IPS DF 6.9 (cell line): ENCODE results near the gene DUSP22.

Experiments used
- DNase-seq: peaks from one replicate; pipeline ENCODE4 v3.0.0-alpha.2; 2013; ENCODE audit warnings: low read depth, low spot score
- H3K27ac ChIP-seq: one replicate; pipeline ENCODE4 v1.5.1; 2013; ENCODE audit warnings: low read length, control low read depth
- H3K27me3 ChIP-seq: 2 replicates; pipeline ENCODE4 v1.6.1; 2013; ENCODE audit warnings: mild to moderate bottlenecking, low read length; ENCODE audit not compliant: control insufficient read depth, insufficient read depth
- H3K36me3 ChIP-seq: 2 replicates; pipeline ENCODE4 v1.6.1; 2013; ENCODE audit warnings: low read length; ENCODE audit not compliant: control insufficient read depth, insufficient read depth
- H3K4me1 ChIP-seq: 2 replicates; pipeline ENCODE4 v1.6.1; 2013; ENCODE audit warnings: low read length; ENCODE audit not compliant: control insufficient read depth, insufficient read depth
- H3K4me3 ChIP-seq: 2 replicates; pipeline ENCODE4 v1.5.1; 2013; ENCODE audit warnings: mild to moderate bottlenecking, low read length
- H3K9me3 ChIP-seq: 2 replicates; pipeline ENCODE4 v1.6.1; 2013; ENCODE audit warnings: low read length, inconsistent platforms; ENCODE audit not compliant: control insufficient read depth, insufficient read depth
- WGBS: extraction: QIAGEN DNeasy Blood & Tissue Kit; methylation state at CpG from one replicate; pipeline ENCODE4 v1.1.7; 2013; ENCODE audit warnings: mixed read lengths, missing lambda C conversion rate; ENCODE audit not compliant: insufficient read length, insufficient coverage; 5-methylcytosine and 5-hydroxymethylcytosine counted together

The DUSP22 gene

DNA sequence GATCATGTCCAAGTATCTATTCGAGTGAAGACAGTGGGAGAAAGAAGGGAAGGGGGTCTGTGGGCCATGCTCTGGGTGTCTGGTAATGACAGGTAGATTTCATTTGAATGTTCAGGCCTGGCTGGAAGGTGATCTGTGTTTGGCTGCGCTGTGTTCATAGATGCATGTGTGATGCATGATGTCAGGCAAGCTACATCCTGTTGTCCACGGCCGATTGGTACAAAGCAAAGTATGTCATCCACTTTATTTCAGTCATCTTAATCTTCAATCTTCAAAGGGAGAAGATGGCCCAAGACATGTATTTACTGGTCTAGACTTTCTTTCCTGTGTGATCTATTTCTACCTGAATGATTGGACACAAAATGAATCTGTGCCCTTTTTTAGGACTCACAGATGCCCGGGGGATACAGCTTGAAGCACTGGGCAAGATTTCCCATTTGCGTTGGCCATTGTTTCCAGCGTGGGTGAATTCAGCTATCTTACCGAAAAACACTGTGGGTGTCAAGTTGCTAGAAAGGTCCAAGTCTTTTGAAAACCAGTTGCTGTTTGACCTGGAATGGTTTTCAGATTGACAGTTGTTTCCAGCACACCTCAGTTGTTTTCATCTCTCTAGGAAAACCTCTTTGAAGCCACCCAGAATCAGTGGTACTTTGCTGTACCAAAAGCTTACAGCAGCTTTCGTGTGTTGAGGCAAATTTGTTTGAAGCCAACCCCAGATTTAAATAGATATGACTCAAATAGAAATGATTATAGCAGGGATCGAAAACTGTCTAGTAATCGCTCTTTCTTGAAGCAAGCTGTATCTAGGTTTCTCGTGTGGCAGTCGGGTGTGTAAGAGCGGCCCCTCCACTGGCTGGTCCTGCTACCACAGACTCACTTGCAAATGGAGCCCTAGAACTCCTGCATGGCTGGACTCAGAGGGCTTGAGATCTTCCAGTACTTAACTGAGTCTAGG is 27.2 kb downstream of the DUSP22 start:
- no peak for DNase-seq
- H3K9me3 ChIP-seq: peaks cover 1% of the 10 kb centered on the region; the same call in 1 of the 2 replicates
- no peaks in the 10 kb centered on the region for H3K27me3 ChIP-seq
- H3K27ac ChIP-seq: no peak overlapping the region
- H3K4me1 ChIP-seq: 0 out of 2 replicates have a peak, but pooled peaks cover 1% of the 10 kb centered on the region
- no CpG with 5 or more reads among the region's 14 CpGs for WGBS
- H3K36me3 ChIP-seq: no peaks in the 10 kb centered on the region
- no peak overlapping the region for H3K4me3 ChIP-seq

DNA sequence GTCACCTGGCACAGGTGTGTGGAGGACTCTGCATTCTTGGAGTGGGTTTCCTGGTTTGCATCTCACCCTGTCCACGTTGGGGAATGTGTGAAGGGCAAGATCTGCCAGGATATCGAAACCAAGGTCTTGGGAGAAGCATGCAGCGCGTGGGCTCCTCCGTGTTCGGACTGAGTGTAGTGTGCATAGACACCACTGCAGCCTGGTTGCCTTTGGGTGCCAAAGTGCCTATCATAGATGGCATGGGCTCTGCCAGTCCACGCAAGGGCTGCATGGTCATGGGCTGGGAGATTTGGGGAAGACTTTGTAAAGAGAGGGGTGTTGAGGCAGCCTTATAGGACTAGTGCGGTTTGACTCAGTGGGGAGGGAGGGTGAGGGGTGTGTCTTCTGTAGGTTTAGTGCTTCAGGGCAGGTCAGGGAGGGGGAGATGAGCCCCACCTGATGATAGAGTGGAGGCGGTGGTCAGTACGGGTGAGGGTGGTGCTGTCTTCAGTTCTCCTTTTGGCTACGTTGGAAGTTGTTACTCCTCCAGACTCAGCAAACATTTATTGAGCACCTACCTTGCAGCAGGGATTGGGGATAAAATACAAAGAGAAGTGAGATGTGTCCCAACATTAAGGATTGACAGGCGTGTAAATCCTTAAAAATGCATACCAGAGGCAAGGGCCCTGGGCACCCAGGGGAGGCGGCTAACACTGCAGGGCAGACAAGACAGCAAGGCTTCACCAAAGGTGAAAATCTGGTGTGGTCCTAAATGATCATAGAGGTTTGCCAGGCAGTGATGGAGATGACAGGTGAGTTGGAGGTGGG is 28.3 kb downstream of the DUSP22 start:
- Histone ChIP-seq H3K4me3 (no peak overlapping the region), H3K27me3 (no peaks in the 10 kb centered on the region), H3K4me1 (no peaks in the 10 kb centered on the region), H3K27ac (no peak overlapping the region), H3K9me3 (peaks cover 1% of the 10 kb centered on the region; the same call in 1 of the 2 replicates), H3K36me3 (no peaks in the 10 kb centered on the region)
- no peak for DNase-seq
- WGBS: no CpG with 5 or more reads among the region's 13 CpGs

- Histone ChIP-seq H3K9me3 (peaks cover 1% of the 10 kb centered on the region; the same call in 1 of the 2 replicates), H3K27me3 (no peaks in the 10 kb centered on the region), H3K27ac (no peak overlapping the region), H3K36me3 (no peaks in the 10 kb centered on the region), H3K4me3 (no peak overlapping the region), H3K4me1 (no peaks in the 10 kb centered on the region)
- DNase-seq: no peak
- no CpG with 5 or more reads among the region's 1 CpG for WGBS
Measured at GRCh38 chr6:321158-321438, 28.8 kb downstream of the DUSP22 start.

DNA sequence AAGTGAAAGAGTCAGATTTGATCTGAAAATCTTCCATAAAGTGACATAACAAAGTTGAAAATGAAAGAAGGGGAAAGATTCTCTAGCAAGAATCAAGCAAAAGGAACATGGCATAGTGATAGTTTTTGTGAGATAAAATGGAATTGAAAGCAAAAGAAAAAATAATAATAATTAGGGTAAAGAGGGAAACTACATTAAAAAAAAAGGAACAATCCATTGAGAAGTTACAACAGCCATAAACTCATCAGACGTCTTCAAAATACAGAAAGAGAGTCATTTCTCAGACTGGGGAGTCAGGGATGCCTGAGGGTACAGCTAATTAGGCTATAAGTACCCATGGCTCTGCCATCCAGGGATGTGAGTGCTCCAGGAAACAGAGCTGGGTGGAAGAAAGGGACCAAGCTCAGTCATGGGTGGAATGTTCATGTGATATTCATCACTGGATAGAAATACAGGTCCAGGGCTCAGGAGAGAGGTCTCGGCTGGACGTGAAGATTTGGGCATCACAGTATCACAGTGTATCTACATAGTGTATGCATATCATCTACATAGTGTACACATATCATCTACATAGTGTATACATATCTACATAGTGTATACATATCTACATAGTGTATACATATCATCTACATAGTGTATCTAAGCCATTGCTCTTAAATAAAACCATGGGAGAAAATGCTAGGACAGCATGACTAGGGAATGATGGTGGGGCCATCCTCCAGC is 29.4 kb downstream of the DUSP22 start:
- Histone ChIP-seq H3K9me3 (peaks cover 1% of the 10 kb centered on the region; the same call in 1 of the 2 replicates), H3K27ac (no peak overlapping the region), H3K4me1 (no peaks in the 10 kb centered on the region), H3K27me3 (no peaks in the 10 kb centered on the region), H3K36me3 (no peaks in the 10 kb centered on the region), H3K4me3 (no peak overlapping the region)
- no peak for DNase-seq
- WGBS: no CpG with 5 or more reads among the region's 3 CpGs

DNA sequence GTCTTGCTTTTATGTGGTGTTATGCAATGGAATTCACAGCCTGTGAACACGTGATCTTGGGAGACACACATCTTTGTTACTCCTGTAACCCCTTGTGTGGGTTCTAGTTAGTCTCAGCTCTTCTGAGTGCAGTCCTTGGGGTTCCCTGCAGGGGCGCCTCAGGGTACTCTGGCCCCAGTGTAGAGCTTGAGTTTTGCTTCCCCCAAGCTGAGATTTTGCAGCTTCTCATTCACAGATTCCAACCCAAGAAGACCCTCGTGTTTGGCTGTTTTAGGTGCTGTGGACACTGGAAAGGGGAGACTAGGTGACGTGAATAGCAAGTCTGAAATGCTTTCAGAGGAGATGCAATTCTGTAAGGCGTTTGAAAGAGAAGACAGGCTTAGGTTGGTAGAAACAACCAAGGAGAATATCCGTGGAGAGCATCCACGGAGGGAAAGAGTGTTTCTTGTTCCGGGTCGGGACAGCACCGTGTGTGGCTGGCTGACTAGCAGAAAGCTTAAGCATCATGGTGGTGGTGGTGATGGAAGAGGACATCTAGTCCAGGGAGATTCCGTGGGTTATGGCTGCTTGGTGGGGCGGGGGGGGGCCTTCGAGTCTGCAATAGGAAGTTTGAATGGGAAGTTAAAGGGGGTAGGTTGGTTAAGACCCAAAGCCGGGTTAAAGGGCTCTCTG is 30.1 kb downstream of the DUSP22 start:
- H3K4me1 ChIP-seq: no peaks in the 10 kb centered on the region
- no CpG with 5 or more reads among the region's 14 CpGs for WGBS
- H3K9me3 ChIP-seq: peaks cover 1% of the 10 kb centered on the region; the same call in 1 of the 2 replicates

GRCh38 chr6:322940-323729 is 30.8 kb downstream of the DUSP22 start:
- no peaks in the 10 kb centered on the region for H3K27me3 ChIP-seq
- H3K4me3 ChIP-seq: no peak overlapping the region
- peaks cover 2% of the 10 kb centered on the region; the same call in 1 of the 2 replicates for H3K36me3 ChIP-seq
- peaks cover under 1% of the 10 kb centered on the region; the same call in 1 of the 2 replicates for H3K9me3 ChIP-seq
- no CpG with 5 or more reads among the region's 12 CpGs for WGBS
- H3K27ac ChIP-seq: no peak overlapping the region
- no peak for DNase-seq
- no peaks in the 10 kb centered on the region; the same call in 1 of the 2 replicates for H3K4me1 ChIP-seq

More for the DNA sequence above, 30.1 kb downstream of the DUSP22 start:
- peaks cover 2% of the 10 kb centered on the region; the same call in 1 of the 2 replicates for H3K36me3 ChIP-seq
- no peak overlapping the region for H3K4me3 ChIP-seq
- DNase-seq: no peak
- no peak overlapping the region for H3K27ac ChIP-seq
- H3K27me3 ChIP-seq: no peaks in the 10 kb centered on the region

GRCh38 chr6:323730-324088 is 31.4 kb downstream of the DUSP22 start:
- no peak for DNase-seq
- Histone ChIP-seq H3K36me3 (peaks cover 2% of the 10 kb centered on the region; the same call in 1 of the 2 replicates), H3K4me3 (no peak overlapping the region), H3K9me3 (no peaks in the 10 kb centered on the region), H3K27me3 (no peaks in the 10 kb centered on the region), H3K4me1 (no peaks in the 10 kb centered on the region; the same call in 1 of the 2 replicates), H3K27ac (no peak overlapping the region)
- no CpG with 5 or more reads among the region's 4 CpGs for WGBS

DNA sequence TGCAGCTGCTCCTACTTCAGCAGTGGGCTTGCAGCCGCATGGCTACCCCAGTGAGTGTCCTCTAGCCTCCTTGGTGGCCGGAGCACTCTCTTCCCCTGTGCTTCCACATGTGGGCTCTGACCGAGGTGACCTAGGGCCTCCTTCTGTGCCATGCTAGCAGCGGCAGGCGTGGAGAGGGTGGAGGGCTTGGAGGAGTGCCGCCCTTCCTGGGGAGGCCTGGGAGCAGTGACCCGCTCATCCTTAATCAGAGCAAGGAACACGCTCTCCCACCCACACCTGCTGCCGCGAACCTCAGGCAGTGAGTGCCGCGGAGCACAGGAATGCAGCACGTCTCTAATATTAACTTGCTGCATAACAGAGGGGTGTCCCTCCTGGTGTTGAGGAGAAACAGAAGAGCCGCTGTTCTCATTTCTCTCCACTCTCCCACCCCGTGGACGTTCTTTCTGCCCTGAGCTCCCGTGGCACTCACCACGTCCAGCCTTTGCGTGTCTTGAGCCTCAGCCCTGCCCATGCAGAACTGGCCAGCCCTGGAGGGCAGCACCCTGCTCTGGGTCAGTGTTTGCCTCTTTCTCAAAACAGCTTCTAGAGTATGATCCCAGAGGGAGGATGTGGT is 31.9 kb downstream of the DUSP22 start:
- H3K4me1 ChIP-seq: no peaks in the 10 kb centered on the region; the same call in 1 of the 2 replicates
- H3K9me3 ChIP-seq: no peaks in the 10 kb centered on the region

GRCh38 chr6:324729-325125 is 32.4 kb downstream of the DUSP22 start:
- no peak overlapping the region for H3K4me3 ChIP-seq
- no peak overlapping the region for H3K27ac ChIP-seq
- no CpG with 5 or more reads among the region's 11 CpGs for WGBS

More for the DNA sequence above, 31.9 kb downstream of the DUSP22 start:
- no CpG with 5 or more reads among the region's 19 CpGs for WGBS
- H3K4me3 ChIP-seq: no peak overlapping the region
- no peak overlapping the region for H3K27ac ChIP-seq
- H3K36me3 ChIP-seq: peaks cover 2% of the 10 kb centered on the region; the same call in 1 of the 2 replicates
- H3K27me3 ChIP-seq: no peaks in the 10 kb centered on the region
- no peak for DNase-seq

More at GRCh38 chr6:324729-325125, 32.4 kb downstream of the DUSP22 start:
- H3K9me3 ChIP-seq: no peaks in the 10 kb centered on the region
- H3K36me3 ChIP-seq: peaks cover 2% of the 10 kb centered on the region; the same call in 1 of the 2 replicates
- no peak for DNase-seq
- H3K27me3 ChIP-seq: no peaks in the 10 kb centered on the region
- H3K4me1 ChIP-seq: no peaks in the 10 kb centered on the region; the same call in 1 of the 2 replicates
